ENCODE data around the gene PLCB1.
"Not testable (repeated sequence)": the region's sequence is repeated elsewhere in the genome, so short reads cannot be mapped to it uniquely, and the experiment has no call there.

PLCB1 gene

DNA sequence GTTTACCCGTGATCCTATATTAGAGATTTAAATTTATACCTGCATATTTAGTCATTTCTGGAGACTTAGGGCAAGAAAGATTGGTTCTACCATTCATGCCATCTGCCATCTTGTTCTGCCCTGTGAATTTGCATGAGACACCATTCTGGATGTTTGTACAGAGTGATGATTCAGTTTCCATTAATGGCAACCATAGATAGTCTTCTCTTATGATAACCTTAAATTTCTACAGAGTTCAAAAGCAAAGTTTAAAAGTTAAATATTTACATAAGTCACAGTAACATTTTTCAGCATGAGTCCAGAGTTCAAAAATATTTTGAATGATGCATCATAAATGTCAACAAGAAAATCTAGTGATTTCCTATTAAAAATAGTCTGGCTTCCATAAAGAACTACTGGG lies 23.2 kb downstream of the PLCB1 start:
- no peaks in the 10 kb centered on the region for H4K20me1 ChIP-seq (ENCODE audit: insufficient read depth, low read length)
- H3K27me3 ChIP-seq (ENCODE audit: insufficient read depth, low read length) = no peaks in the 10 kb centered on the region
- H3K4me3 ChIP-seq (ENCODE audit: low read depth, low read length, poor library complexity, severe bottlenecking) = no peak overlapping the region
- H3K79me2 ChIP-seq (ENCODE audit: insufficient read depth, low read length) = no peaks in the 10 kb centered on the region
- H2AFZ ChIP-seq (ENCODE audit: low read length) = no peak overlapping the region
- H3K9me3 ChIP-seq (ENCODE audit: low read length) = no peaks in the 10 kb centered on the region
- TF ChIP-seq, protein P1, sequence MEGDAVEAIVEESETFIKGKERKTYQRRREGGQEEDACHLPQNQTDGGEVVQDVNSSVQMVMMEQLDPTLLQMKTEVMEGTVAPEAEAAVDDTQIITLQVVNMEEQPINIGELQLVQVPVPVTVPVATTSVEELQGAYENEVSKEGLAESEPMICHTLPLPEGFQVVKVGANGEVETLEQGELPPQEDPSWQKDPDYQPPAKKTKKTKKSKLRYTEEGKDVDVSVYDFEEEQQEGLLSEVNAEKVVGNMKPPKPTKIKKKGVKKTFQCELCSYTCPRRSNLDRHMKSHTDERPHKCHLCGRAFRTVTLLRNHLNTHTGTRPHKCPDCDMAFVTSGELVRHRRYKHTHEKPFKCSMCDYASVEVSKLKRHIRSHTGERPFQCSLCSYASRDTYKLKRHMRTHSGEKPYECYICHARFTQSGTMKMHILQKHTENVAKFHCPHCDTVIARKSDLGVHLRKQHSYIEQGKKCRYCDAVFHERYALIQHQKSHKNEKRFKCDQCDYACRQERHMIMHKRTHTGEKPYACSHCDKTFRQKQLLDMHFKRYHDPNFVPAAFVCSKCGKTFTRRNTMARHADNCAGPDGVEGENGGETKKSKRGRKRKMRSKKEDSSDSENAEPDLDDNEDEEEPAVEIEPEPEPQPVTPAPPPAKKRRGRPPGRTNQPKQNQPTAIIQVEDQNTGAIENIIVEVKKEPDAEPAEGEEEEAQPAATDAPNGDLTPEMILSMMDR (IDR thresholded peaks at IDR 0.05; ENCODE audit: low read length) = no peak
- TF ChIP-seq EZH2 (IDR thresholded peaks at IDR 0.05; ENCODE audit: borderline replicate concordance, low read length) = no peak
- no peaks in the 10 kb centered on the region for H3F3A ChIP-seq (ENCODE audit: insufficient read depth, low read length)
- H3K36me3 ChIP-seq (ENCODE audit: insufficient read depth, low read length) = no peaks in the 10 kb centered on the region
- H3K9ac ChIP-seq (ENCODE audit: low read length) = no peak overlapping the region
- H3K4me1 ChIP-seq (ENCODE audit: insufficient read depth, low read length, severe bottlenecking) = peaks cover 14% of the 10 kb centered on the region
- no peaks in the 10 kb centered on the region for H3K9me2 ChIP-seq (ENCODE audit: low read depth, low read length)
- H3K27ac ChIP-seq (ENCODE audit: low read depth, low read length, poor library complexity, severe bottlenecking) = no peak overlapping the region
- H3K4me2 ChIP-seq (ENCODE audit: low read length) = no peak overlapping the region

DNA sequence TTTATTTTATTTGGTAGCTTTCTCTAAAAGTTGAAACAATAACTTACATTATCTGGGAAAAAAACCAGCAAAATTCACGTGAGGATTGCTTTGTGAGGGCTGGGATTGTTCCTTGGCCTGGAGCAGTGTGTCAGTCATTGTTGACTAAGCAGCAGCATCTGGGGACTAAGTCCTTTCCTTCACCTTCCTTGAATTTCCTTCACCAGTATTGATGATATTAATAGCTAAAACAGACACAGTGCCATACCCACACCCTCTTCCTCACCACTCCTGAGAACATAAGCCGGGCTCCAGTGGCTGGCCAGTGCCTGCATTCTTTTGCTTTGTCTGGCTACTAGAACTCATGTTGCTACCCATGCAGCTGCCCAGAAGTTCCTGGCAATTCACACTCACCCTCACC lies 23.7 kb downstream of the PLCB1 start:
- Histone ChIP-seq H2AFZ (ENCODE audit: low read length) (no peak overlapping the region), H3F3A (ENCODE audit: insufficient read depth, low read length) (no peaks in the 10 kb centered on the region), H3K36me3 (ENCODE audit: insufficient read depth, low read length) (no peaks in the 10 kb centered on the region), H3K79me2 (ENCODE audit: insufficient read depth, low read length) (no peaks in the 10 kb centered on the region), H3K4me3 (ENCODE audit: low read depth, low read length, poor library complexity, severe bottlenecking) (no peak overlapping the region), H3K27ac (ENCODE audit: low read depth, low read length, poor library complexity, severe bottlenecking) (no peak overlapping the region), H4K20me1 (ENCODE audit: insufficient read depth, low read length) (no peaks in the 10 kb centered on the region), H3K9ac (ENCODE audit: low read length) (no peak overlapping the region), H3K9me3 (ENCODE audit: low read length) (no peaks in the 10 kb centered on the region), H3K27me3 (ENCODE audit: insufficient read depth, low read length) (no peaks in the 10 kb centered on the region), H3K9me2 (ENCODE audit: low read depth, low read length) (no peaks in the 10 kb centered on the region), H3K4me1 (ENCODE audit: insufficient read depth, low read length, severe bottlenecking) (peaks cover 14% of the 10 kb centered on the region), H3K4me2 (ENCODE audit: low read length) (no peak overlapping the region)
- no peak for TF ChIP-seq EZH2 (IDR thresholded peaks at IDR 0.05; ENCODE audit: borderline replicate concordance, low read length)
- TF ChIP-seq, protein P1 (IDR thresholded peaks at IDR 0.05; ENCODE audit: low read length) = no peak

DNA sequence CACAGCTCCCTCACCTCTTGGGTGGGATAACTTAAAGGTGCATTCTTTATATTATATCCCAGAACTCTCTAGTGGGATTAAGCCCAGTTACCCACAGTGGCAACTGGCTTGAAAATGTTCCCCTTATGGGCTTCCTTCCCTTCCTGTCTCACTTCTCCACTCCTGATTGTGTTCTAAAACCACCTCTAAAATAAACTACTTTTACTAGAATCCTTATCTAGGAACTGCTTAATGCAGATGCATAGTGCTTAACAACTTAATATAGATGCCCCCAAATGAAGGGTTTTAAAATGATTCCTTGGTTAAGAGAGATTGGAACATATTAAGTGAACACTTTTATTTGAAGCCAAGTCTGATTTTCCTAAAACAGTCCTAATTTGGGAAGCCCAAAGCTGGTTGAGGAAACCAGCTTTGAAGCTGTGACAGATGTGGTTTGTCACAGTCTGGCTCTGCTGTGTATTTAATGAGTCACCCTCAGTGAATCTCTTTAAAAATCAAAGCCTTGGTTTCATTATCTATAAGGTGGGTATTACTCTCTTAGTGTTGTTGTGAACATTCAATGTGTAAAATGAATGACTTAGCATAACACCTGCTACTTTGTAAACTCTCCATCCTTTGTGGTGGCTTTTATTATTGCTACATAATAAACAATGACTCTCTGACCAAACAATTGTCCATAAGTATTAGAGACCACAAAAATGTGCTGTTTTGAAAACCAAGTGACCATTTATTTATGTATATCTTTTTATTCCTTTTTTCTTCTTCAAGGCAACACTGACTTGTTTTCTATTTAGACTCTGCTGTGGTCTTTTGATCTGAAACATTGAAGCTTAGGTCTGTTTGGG lies 24.4 kb downstream of the PLCB1 start:
- Histone ChIP-seq H3K79me2 (ENCODE audit: insufficient read depth, low read length) (no peaks in the 10 kb centered on the region), H3K9me3 (ENCODE audit: low read length) (no peaks in the 10 kb centered on the region), H4K20me1 (ENCODE audit: insufficient read depth, low read length) (no peaks in the 10 kb centered on the region), H2AFZ (ENCODE audit: low read length) (no peak overlapping the region), H3K27me3 (ENCODE audit: insufficient read depth, low read length) (no peaks in the 10 kb centered on the region), H3F3A (ENCODE audit: insufficient read depth, low read length) (no peaks in the 10 kb centered on the region), H3K27ac (ENCODE audit: low read depth, low read length, poor library complexity, severe bottlenecking) (no peak overlapping the region), H3K36me3 (ENCODE audit: insufficient read depth, low read length) (no peaks in the 10 kb centered on the region), H3K4me2 (ENCODE audit: low read length) (no peak overlapping the region), H3K4me1 (ENCODE audit: insufficient read depth, low read length, severe bottlenecking) (peaks cover 12% of the 10 kb centered on the region), H3K4me3 (ENCODE audit: low read depth, low read length, poor library complexity, severe bottlenecking) (no peak overlapping the region), H3K9me2 (ENCODE audit: low read depth, low read length) (no peaks in the 10 kb centered on the region), H3K9ac (ENCODE audit: low read length) (no peak overlapping the region)
- TF ChIP-seq, protein P1 (IDR thresholded peaks at IDR 0.05; ENCODE audit: low read length) = no peak
- no peak for TF ChIP-seq EZH2 (IDR thresholded peaks at IDR 0.05; ENCODE audit: borderline replicate concordance, low read length)

DNA sequence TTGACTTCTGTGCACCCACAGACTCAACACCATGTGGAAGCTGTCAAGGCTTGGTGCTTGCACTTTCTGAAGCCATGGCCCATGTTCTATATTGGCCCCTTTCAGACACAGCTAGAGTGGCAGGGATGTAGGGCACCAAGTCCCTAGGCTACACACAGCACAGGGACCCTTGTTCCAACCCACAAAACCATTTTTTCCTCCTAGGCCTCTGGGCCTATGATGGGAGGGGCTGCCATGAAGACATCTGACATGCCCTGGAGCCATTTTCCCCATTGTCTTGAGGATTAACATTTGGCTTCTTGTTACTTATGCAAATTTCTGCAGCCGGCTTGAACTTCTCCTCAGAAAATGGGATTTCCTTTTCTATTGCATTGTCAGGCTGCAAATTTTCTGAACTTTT lies 27.2 kb downstream of the PLCB1 start:
- not testable (repeated sequence) for H3K27ac ChIP-seq (ENCODE audit: low read depth, low read length, poor library complexity, severe bottlenecking); H3K79me2 ChIP-seq (ENCODE audit: insufficient read depth, low read length); H3K9me3 ChIP-seq (ENCODE audit: low read length); H3K27me3 ChIP-seq (ENCODE audit: insufficient read depth, low read length); H3K9ac ChIP-seq (ENCODE audit: low read length); H3K36me3 ChIP-seq (ENCODE audit: insufficient read depth, low read length); H2AFZ ChIP-seq (ENCODE audit: low read length); H3K4me3 ChIP-seq (ENCODE audit: low read depth, low read length, poor library complexity, severe bottlenecking); H3K4me2 ChIP-seq (ENCODE audit: low read length); H4K20me1 ChIP-seq (ENCODE audit: insufficient read depth, low read length); H3K9me2 ChIP-seq (ENCODE audit: low read depth, low read length); H3K4me1 ChIP-seq (ENCODE audit: insufficient read depth, low read length, severe bottlenecking); H3F3A ChIP-seq (ENCODE audit: insufficient read depth, low read length)
